ENCODE data around the gene PLCL1. TPM values are rescaled to one million over a fixed set of nuclear protein-coding genes. Genes with fewer than 3 reads are reported as not detected.

PLCL1 gene
- polyA plus RNA-seq, 1 of the 3 experiments (the other 2 are of a cell fraction) = 7.7 TPM

DNA sequence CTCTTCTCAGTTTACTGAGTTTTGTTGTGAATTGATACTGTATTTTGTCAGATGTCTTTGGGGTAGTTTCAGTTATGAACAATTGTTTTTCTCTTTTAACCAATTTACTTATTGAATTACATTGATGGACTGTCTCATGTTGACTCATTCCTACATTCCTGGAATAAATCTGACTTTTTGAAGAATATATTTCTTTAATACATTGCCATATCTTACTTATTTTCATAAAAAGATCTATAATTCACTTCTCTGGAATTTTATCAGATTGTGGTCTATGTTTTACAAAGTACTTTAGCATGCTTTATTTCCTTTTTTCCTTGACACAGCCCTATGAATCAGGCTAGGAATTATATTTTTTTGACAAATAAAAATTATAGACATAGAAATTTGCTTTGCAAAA lies 268.3 kb downstream of the PLCL1 start (continued):
- TF ChIP-seq, protein P1, sequence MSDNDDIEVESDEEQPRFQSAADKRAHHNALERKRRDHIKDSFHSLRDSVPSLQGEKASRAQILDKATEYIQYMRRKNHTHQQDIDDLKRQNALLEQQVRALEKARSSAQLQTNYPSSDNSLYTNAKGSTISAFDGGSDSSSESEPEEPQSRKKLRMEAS (IDR thresholded peaks at IDR 0.05; ENCODE audit: low read depth) = no peak; the same call in 1 of the 2 replicates
- TF ChIP-seq, protein P2, sequence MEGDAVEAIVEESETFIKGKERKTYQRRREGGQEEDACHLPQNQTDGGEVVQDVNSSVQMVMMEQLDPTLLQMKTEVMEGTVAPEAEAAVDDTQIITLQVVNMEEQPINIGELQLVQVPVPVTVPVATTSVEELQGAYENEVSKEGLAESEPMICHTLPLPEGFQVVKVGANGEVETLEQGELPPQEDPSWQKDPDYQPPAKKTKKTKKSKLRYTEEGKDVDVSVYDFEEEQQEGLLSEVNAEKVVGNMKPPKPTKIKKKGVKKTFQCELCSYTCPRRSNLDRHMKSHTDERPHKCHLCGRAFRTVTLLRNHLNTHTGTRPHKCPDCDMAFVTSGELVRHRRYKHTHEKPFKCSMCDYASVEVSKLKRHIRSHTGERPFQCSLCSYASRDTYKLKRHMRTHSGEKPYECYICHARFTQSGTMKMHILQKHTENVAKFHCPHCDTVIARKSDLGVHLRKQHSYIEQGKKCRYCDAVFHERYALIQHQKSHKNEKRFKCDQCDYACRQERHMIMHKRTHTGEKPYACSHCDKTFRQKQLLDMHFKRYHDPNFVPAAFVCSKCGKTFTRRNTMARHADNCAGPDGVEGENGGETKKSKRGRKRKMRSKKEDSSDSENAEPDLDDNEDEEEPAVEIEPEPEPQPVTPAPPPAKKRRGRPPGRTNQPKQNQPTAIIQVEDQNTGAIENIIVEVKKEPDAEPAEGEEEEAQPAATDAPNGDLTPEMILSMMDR (IDR thresholded peaks at IDR 0.05) = no peak
- TF ChIP-seq RXRA (IDR thresholded peaks at IDR 0.05; ENCODE audit: borderline replicate concordance, low read depth) (peak; percentile 63; the same call in 1 of the 2 replicates), TCF12 (IDR thresholded peaks at IDR 0.05) (peak; percentile 98), FOSL2 (IDR thresholded peaks at IDR 0.05; ENCODE audit: borderline replicate concordance, low read depth) (peak; percentile 90), CHD2 (IDR thresholded peaks at IDR 0.05; ENCODE audit: low read length, partially characterized antibody) (no peak), RCOR1 (IDR thresholded peaks at IDR 0.05; ENCODE audit: low read length) (no peak), FOXJ3 (CRISPR knock-in tag; IDR thresholded peaks at IDR 0.05) (no peak), POLR2AphosphoS5 (IDR thresholded peaks at IDR 0.05; ENCODE audit: low read depth, low read length) (peak; percentile 73; the same call in 1 of the 2 replicates), EP300 (IDR thresholded peaks at IDR 0.05; ENCODE audit: borderline replicate concordance in 1 of 2, low read depth in 1 of 2, low read length in 1 of 2) (peak; percentile 37 to 99; a peak in 3 of 4 replicates), TAF1 (IDR thresholded peaks at IDR 0.05; ENCODE audit: borderline replicate concordance, low read depth, low read length) (no peak), RFX5 (IDR thresholded peaks at IDR 0.05; ENCODE audit: low read length) (no peak), ELF1 (IDR thresholded peaks at IDR 0.05) (no peak), RAD21 (IDR thresholded peaks at IDR 0.05; ENCODE audit: low read length) (no peak)
- TF ChIP-seq, protein P3, sequence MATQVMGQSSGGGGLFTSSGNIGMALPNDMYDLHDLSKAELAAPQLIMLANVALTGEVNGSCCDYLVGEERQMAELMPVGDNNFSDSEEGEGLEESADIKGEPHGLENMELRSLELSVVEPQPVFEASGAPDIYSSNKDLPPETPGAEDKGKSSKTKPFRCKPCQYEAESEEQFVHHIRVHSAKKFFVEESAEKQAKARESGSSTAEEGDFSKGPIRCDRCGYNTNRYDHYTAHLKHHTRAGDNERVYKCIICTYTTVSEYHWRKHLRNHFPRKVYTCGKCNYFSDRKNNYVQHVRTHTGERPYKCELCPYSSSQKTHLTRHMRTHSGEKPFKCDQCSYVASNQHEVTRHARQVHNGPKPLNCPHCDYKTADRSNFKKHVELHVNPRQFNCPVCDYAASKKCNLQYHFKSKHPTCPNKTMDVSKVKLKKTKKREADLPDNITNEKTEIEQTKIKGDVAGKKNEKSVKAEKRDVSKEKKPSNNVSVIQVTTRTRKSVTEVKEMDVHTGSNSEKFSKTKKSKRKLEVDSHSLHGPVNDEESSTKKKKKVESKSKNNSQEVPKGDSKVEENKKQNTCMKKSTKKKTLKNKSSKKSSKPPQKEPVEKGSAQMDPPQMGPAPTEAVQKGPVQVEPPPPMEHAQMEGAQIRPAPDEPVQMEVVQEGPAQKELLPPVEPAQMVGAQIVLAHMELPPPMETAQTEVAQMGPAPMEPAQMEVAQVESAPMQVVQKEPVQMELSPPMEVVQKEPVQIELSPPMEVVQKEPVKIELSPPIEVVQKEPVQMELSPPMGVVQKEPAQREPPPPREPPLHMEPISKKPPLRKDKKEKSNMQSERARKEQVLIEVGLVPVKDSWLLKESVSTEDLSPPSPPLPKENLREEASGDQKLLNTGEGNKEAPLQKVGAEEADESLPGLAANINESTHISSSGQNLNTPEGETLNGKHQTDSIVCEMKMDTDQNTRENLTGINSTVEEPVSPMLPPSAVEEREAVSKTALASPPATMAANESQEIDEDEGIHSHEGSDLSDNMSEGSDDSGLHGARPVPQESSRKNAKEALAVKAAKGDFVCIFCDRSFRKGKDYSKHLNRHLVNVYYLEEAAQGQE (IDR thresholded peaks at IDR 0.05; ENCODE audit: low read depth, low read length) = no peak
- TF ChIP-seq, protein P4, sequence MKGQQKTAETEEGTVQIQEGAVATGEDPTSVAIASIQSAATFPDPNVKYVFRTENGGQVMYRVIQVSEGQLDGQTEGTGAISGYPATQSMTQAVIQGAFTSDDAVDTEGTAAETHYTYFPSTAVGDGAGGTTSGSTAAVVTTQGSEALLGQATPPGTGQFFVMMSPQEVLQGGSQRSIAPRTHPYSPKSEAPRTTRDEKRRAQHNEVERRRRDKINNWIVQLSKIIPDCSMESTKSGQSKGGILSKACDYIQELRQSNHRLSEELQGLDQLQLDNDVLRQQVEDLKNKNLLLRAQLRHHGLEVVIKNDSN (IDR thresholded peaks at IDR 0.05; ENCODE audit: borderline replicate concordance, low read depth) = 0 out of 2 replicates have a peak, but pooled peaks have one; percentile 18
- TF ChIP-seq, protein P5, sequence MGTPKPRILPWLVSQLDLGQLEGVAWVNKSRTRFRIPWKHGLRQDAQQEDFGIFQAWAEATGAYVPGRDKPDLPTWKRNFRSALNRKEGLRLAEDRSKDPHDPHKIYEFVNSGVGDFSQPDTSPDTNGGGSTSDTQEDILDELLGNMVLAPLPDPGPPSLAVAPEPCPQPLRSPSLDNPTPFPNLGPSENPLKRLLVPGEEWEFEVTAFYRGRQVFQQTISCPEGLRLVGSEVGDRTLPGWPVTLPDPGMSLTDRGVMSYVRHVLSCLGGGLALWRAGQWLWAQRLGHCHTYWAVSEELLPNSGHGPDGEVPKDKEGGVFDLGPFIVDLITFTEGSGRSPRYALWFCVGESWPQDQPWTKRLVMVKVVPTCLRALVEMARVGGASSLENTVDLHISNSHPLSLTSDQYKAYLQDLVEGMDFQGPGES (IDR thresholded peaks at IDR 0.05; ENCODE audit: low read depth, low read length) = no peak

Data from SK-N-SH (cell line).